Upper lobe of right lung (tissue), 1 donor: ENCODE results near the gene ALK. TPM values are rescaled to one million over a fixed set of nuclear protein-coding genes. Genes with fewer than 3 reads are reported as not detected.

Source experiments
- ATAC-seq: fragments of 200-7000 bp; cut with Tn5 transposase; one replicate; pipeline ENCODE4 v1.9.1; 2020; ENCODE audit warnings: mild to moderate bottlenecking, moderate library complexity
- DNase-seq: peaks from one replicate; pipeline ENCODE4 v3.0.0-alpha.2; 2020
- H3K27ac ChIP-seq: fragments of 200-600 bp; one replicate; pipeline ENCODE4 v1.8.0; 2022
- H3K27me3 ChIP-seq: fragments of 200-600 bp; one replicate; pipeline ENCODE4 v1.8.0; 2022; ENCODE audit warnings: mild to moderate bottlenecking
- H3K36me3 ChIP-seq: fragments of 200-600 bp; one replicate; pipeline ENCODE4 v1.8.0; 2022
- H3K4me1 ChIP-seq: fragments of 200-600 bp; one replicate; pipeline ENCODE4 v1.8.0; 2022
- H3K4me3 ChIP-seq: fragments of 200-600 bp; one replicate; pipeline ENCODE4 v1.8.0; 2022; ENCODE audit warnings: mild to moderate bottlenecking
- H3K9me3 ChIP-seq: fragments of 200-600 bp; one replicate; pipeline ENCODE4 v1.8.0; 2022
- CTCF ChIP-seq: fragments of 200-600 bp; IDR thresholded peaks from one replicate; pipeline ENCODE4 v1.8.0; 2022; ENCODE audit warnings: antibody characterized with exemption
- intact Hi-C: fragments of 100-400 bp; cut with DNase I; formaldehyde crosslinking; loops from one replicate; pipeline ENCODE4 v1.11.0; 2022
- total RNA-seq: library from RNA; stranded (reverse); fragmentation: NEBNext Ultra II Directional; extraction: Animal tissue kit (Norgen Biotek cat#: 25700); gene quantifications from one replicate; pipeline ENCODE4 v1.2.1, GENCODE V29; 2021
- donor health status: DM: no; HTN: yes; CAD: no; lungs with severe emphysema.

The ALK gene
- total RNA-seq, 1 donor from 2014 or later = not detected

DNA sequence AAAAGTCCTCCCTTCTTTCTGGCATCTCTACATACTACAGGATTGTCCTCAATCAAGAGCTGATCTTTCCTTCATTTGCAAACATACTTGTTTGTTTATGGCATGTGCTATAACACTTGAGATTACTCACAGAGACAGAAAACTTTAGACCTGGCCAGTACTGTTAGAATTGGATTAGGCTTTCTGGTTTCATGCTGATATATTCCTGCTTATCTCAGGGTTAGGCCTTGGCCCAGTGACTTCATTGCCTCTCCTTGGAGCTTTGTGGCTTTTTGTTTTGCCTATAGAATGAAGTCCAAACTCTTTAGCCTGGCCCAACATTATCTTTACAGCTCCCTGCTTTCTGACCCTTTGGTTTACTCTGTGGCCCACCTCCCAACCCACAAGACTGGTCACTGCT lies 363.3 kb downstream of the ALK start:
- intact Hi-C loops = no loop called here
- Histone ChIP-seq H3K36me3 (no peaks in the 10 kb centered on the region), H3K9me3 (no peaks in the 10 kb centered on the region), H3K27me3 (no peaks in the 10 kb centered on the region), H3K4me3 (no peak overlapping the region), H3K4me1 (no peaks in the 10 kb centered on the region), H3K27ac (no peak overlapping the region)
- no peak for DNase-seq
- no peak for ATAC-seq
- TF ChIP-seq CTCF = no peak

GRCh38 chr2:29557268-29557667 lies 364.1 kb downstream of the ALK start:
- H3K9me3 ChIP-seq = no peaks in the 10 kb centered on the region
- ATAC-seq (no peak), DNase-seq (no peak)
- no peak overlapping the region for H3K4me3 ChIP-seq
- no peaks in the 10 kb centered on the region for H3K36me3 ChIP-seq
- H3K27me3 ChIP-seq = no peaks in the 10 kb centered on the region
- TF ChIP-seq CTCF = no peak
- no peaks in the 10 kb centered on the region for H3K4me1 ChIP-seq
- intact Hi-C loops = no loop called here
- H3K27ac ChIP-seq = no peak overlapping the region

DNA sequence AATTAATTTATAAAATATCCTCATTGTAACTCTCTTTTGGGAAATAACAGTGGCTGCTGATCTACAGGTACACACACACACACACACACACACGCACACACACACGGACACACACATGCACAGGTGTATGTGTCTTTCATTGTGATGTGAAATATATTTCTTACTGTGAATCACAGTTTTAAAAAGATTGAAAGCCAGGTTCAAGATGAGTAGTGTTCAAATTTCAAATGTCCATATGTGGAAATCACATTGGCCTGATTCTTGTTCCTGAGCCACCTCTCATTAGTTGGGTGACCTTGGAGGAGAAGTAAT lies 372.4 kb downstream of the ALK start:
- H3K4me1 ChIP-seq = no peaks in the 10 kb centered on the region
- no peaks in the 10 kb centered on the region for H3K27me3 ChIP-seq
- no peak overlapping the region for H3K4me3 ChIP-seq
- no peak for DNase-seq
- no peaks in the 10 kb centered on the region for H3K36me3 ChIP-seq
- TF ChIP-seq CTCF = no peak
- intact Hi-C loops = no loop called here
- no peaks in the 10 kb centered on the region for H3K9me3 ChIP-seq
- no peak for ATAC-seq
- H3K27ac ChIP-seq = no peak overlapping the region

- no peak for ATAC-seq
- intact Hi-C loops = no loop called here
- TF ChIP-seq CTCF = no peak
- no peaks in the 10 kb centered on the region for H3K4me1 ChIP-seq
- H3K27me3 ChIP-seq = no peaks in the 10 kb centered on the region
- DNase-seq = no peak
- H3K27ac ChIP-seq = no peak overlapping the region
- no peak overlapping the region for H3K4me3 ChIP-seq
- no peaks in the 10 kb centered on the region for H3K36me3 ChIP-seq
- H3K9me3 ChIP-seq = no peaks in the 10 kb centered on the region
Observed at GRCh38 chr2:29544917-29545316, 376.5 kb downstream of the ALK start.

DNA sequence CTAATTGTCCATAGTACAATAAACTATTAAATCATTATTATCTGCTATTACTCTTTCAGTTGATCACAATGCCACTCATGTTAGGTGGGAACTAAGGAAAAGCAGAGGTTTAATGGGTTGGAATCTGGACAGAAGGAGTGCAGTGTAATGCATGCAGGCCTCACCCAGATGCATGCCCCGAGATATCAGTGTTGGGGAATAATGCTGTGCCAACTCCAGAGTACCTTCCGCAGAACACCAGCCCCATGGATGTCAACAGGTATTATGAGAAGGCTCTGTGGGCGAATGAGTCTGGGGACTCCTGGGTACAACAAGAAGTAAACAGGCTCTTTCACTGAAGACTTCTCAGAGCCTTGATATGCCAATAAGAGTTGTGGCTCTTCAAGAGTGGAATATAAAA lies 377.4 kb downstream of the ALK start:
- no peak for TF ChIP-seq CTCF
- H3K27me3 ChIP-seq = no peaks in the 10 kb centered on the region
- no peaks in the 10 kb centered on the region for H3K36me3 ChIP-seq
- no peak for ATAC-seq
- no peak overlapping the region for H3K27ac ChIP-seq
- H3K4me1 ChIP-seq = no peaks in the 10 kb centered on the region
- no peak overlapping the region for H3K4me3 ChIP-seq
- H3K9me3 ChIP-seq = no peaks in the 10 kb centered on the region
- intact Hi-C loops = no loop called here
- no peak for DNase-seq

DNA sequence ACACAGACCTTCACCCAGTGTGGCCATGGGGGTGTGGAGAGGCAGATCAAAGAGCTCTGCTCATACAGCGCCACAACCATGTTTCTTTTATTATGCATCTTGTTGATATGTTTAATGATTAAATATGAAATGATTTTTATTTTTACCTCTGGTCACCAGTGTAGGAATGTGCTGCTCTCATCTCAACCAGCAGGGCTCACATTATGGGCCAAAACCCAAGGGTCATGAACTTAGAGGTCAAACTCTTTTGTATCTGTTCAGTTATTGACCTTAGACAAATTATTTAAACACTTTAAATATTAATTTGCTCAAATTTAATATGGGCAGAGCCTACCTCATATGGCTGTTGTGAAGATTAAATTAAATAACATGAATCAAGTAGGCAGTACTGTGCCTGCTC lies 386.2 kb downstream of the ALK start:
- H3K36me3 ChIP-seq = no peaks in the 10 kb centered on the region
- no peak for DNase-seq
- no peak overlapping the region for H3K4me3 ChIP-seq
- H3K9me3 ChIP-seq = no peaks in the 10 kb centered on the region
- no peaks in the 10 kb centered on the region for H3K27me3 ChIP-seq
- no peak for TF ChIP-seq CTCF
- intact Hi-C loops = no loop called here
- H3K27ac ChIP-seq = no peak overlapping the region
- no peak for ATAC-seq
- no peaks in the 10 kb centered on the region for H3K4me1 ChIP-seq
